Smooth muscle cell (in vitro differentiated cells): Measurements from ENCODE around the gene ZBTB7A. TPM values are rescaled to one million over a fixed set of nuclear protein-coding genes. Genes with fewer than 3 reads are reported as not detected.

Experiments used
- DNase-seq: peaks from one replicate; lab custom pipeline; 2025; ENCODE audit not compliant: unreplicated experiment; lab: John Stamatoyannopoulos, UW
- H2AFZ ChIP-seq: fragments of 200-600 bp; sonication (generic); 2 replicates; pipeline ENCODE4 v1.6.0; 2016; ENCODE audit warnings: antibody characterized with exemption, low read depth, mild to moderate bottlenecking
- H3F3A ChIP-seq: fragments of 200-600 bp; sonication (generic); 2 replicates; pipeline ENCODE4 v1.6.0; 2017; ENCODE audit warnings: antibody characterized with exemption, low read depth
- H3K27ac ChIP-seq: fragments of 200-600 bp; sonication (generic); 2 replicates; pipeline ENCODE4 v1.5.1; 2016; ENCODE audit warnings: low read depth, mild to moderate bottlenecking
- H3K27me3 ChIP-seq: fragments of 200-600 bp; sonication (generic); 2 replicates; pipeline ENCODE4 v1.6.1; 2016; ENCODE audit warnings: low read depth, mild to moderate bottlenecking
- H3K36me3 ChIP-seq: fragments of 200-600 bp; sonication (generic); 2 replicates; pipeline ENCODE4 v1.5.1; 2016; ENCODE audit warnings: low read depth
- H3K4me1 ChIP-seq: fragments of 200-600 bp; sonication (generic); 2 replicates; pipeline ENCODE4 v1.5.1; 2016; ENCODE audit warnings: low read depth
- H3K4me2 ChIP-seq: fragments of 200-600 bp; sonication (generic); 2 replicates; pipeline ENCODE4 v1.6.0; 2016; ENCODE audit warnings: mild to moderate bottlenecking
- H3K4me3 ChIP-seq: fragments of 200-600 bp; sonication (generic); 2 replicates; pipeline ENCODE4 v1.5.1; 2016; ENCODE audit warnings: mild to moderate bottlenecking
- H3K79me2 ChIP-seq: fragments of 200-600 bp; sonication (generic); 2 replicates; pipeline ENCODE4 v1.6.0; 2016; ENCODE audit warnings: low read depth, mild to moderate bottlenecking
- H3K9ac ChIP-seq: fragments of 200-600 bp; sonication (generic); 2 replicates; pipeline ENCODE4 v1.6.0; 2016; ENCODE audit warnings: low read depth
- H3K9me3 ChIP-seq: fragments of 200-600 bp; sonication (generic); replicated peaks from 2 replicates; pipeline ENCODE4 v1.5.1; 2016; ENCODE audit warnings: low read depth
- H4K20me1 ChIP-seq: fragments of 200-600 bp; sonication (generic); 2 replicates; pipeline ENCODE4 v1.6.0; 2016; ENCODE audit warnings: low read depth
- CTCF ChIP-seq: fragments of 200-600 bp; sonication (generic); IDR thresholded peaks from 2 replicates; pipeline ENCODE4 v1.5.1; 2017; ENCODE audit warnings: borderline replicate concordance, mild to moderate bottlenecking, antibody characterized with exemption; ENCODE audit not compliant: insufficient read depth, poor library complexity, severe bottlenecking
- WGBS: methylation state at CpG from one replicate; pipeline ENCODE4 v1.1.7; 2016; ENCODE audit warnings: low lambda C conversion rate; 5-methylcytosine and 5-hydroxymethylcytosine counted together
- polyA plus RNA-seq: library from polyadenylated mRNA; unstranded; fragments of >200 nt; fragmentation: Nextera tagmentation; extraction: Ambion mirVana; gene quantifications from 2 replicates; pipeline ENCODE4 v1.2.1, GENCODE V29; 2016
- total RNA-seq: library from RNA; depleted of rRNA; stranded (reverse); fragments of >200 nt; gene quantifications from 2 replicates; pipeline ENCODE4 v1.2.3, GENCODE V29; 2014

Gene ZBTB7A
- total and polyA plus RNA-seq, 2 experiments from 2014 or later = 13.3 to 36.0 TPM

DNA sequence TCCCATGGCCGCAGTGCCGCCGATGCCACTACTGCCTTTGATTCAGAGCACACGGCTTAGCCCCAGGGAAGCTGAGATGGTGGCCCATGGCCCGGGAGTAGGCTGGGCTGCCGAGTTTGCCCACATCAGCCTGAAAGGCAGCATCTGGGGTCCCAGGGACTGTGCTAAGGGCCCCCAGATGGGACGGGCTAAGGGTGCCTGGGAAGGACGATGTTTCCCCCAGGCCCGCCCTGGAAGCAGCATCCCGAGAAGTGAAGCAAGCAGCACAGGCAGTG lies 34.7 kb upstream of the ZBTB7A start:
- no peaks in the 10 kb centered on the region for H3K9me3 ChIP-seq

GRCh38 chr19:4100647-4101495 lies 34.2 kb upstream of the ZBTB7A start:
- Histone ChIP-seq H3K9ac (no peak overlapping the region), H3K4me3 (no peak overlapping the region), H3K9me3 (no peaks in the 10 kb centered on the region), H3K27ac (no peak overlapping the region), H3K79me2 (no peaks in the 10 kb centered on the region), H4K20me1 (peaks cover 6% of the 10 kb centered on the region), H3K4me2 (no peak overlapping the region), H3K36me3 (no peaks in the 10 kb centered on the region), H3K4me1 (no peaks in the 10 kb centered on the region), H3K27me3 (no peaks in the 10 kb centered on the region), H2AFZ (no peak overlapping the region), H3F3A (no peaks in the 10 kb centered on the region)
- DNase-seq = no peak
- WGBS = 96% methylated on average over 26 of the region's 38 CpGs
- no peak for TF ChIP-seq CTCF

More for the DNA sequence above, 34.7 kb upstream of the ZBTB7A start:
- no peaks in the 10 kb centered on the region for H3K36me3 ChIP-seq
- peaks cover 9% of the 10 kb centered on the region for H4K20me1 ChIP-seq
- no peaks in the 10 kb centered on the region for H3K4me1 ChIP-seq
- no peak overlapping the region for H2AFZ ChIP-seq
- no peaks in the 10 kb centered on the region for H3K79me2 ChIP-seq
- DNase-seq = no peak
- no peak overlapping the region for H3K27ac ChIP-seq
- WGBS = 100% methylated on average over 10 of the region's 10 CpGs
- no peak for TF ChIP-seq CTCF
- H3K9ac ChIP-seq = no peak overlapping the region
- H3F3A ChIP-seq = no peaks in the 10 kb centered on the region
- no peak overlapping the region for H3K4me2 ChIP-seq
- no peak overlapping the region for H3K4me3 ChIP-seq
- no peaks in the 10 kb centered on the region for H3K27me3 ChIP-seq

DNA sequence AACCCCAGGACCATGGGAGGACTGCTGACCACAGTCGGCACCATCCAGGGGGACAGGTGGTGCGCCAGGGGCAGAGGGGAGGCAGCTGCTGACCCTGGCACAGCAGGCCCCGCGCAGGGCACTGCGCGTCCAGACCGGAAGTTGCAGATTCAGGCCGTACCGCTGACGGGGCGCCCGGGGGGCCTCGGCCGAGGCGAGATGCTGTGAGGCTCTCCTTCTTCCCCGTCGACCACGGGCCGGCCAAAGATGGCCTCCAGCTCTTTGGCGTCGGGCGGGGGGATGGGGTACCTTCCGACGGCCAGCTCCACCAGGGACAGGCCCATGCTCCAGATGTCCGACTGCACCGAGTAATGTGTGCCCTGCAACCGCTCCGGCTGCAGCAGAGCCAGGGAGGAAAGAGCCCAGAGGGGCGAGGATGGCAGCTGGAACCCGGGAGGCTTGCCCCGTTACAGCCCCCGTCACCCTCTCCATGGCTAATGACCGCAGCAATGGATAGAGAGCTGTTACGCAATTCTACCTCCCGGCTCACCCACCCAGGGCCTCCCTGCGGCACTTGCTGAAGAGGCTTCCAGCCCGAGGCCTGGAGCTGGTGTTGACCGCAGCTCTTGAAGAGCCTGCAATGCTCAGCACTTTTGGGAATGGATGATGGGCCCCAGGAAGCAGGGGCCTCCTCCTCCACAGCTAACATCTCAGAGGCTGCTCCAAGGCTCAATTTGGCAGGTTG lies 32.5 kb upstream of the ZBTB7A start:
- H3K4me1 ChIP-seq = no peaks in the 10 kb centered on the region
- 96% methylated on average over 26 of the region's 38 CpGs for WGBS
- no peak overlapping the region for H3K4me3 ChIP-seq
- H3F3A ChIP-seq = no peaks in the 10 kb centered on the region
- H3K4me2 ChIP-seq = no peak overlapping the region
- TF ChIP-seq CTCF = no peak
- DNase-seq = no peak
- no peaks in the 10 kb centered on the region for H3K9me3 ChIP-seq
- H2AFZ ChIP-seq = no peak overlapping the region
- no peaks in the 10 kb centered on the region for H3K79me2 ChIP-seq
- no peaks in the 10 kb centered on the region for H3K36me3 ChIP-seq
- no peaks in the 10 kb centered on the region for H4K20me1 ChIP-seq
- H3K9ac ChIP-seq = no peak overlapping the region
- no peaks in the 10 kb centered on the region for H3K27me3 ChIP-seq
- no peak overlapping the region for H3K27ac ChIP-seq
